SW480 (cell line): ENCODE data around the gene UBASH3A.

ENCODE experiments used
- DNase-seq: peaks from one replicate; pipeline ENCODE4 v3.0.0-alpha.2; 2016; ENCODE audit warnings: low spot score

Gene UBASH3A

GRCh38 chr21:42451941-42452340 lies 48.2 kb downstream of the UBASH3A start:
- DNase-seq: no peak

GRCh38 chr21:42452401-42453223 lies 48.9 kb downstream of the UBASH3A start:
- no peak for DNase-seq

- no peak for DNase-seq
Measured at GRCh38 chr21:42453224-42453985, 49.7 kb downstream of the UBASH3A start.

- no peak for DNase-seq
Measured at GRCh38 chr21:42453986-42454570, 50.4 kb downstream of the UBASH3A start.

GRCh38 chr21:42454786-42455185 lies 51.1 kb downstream of the UBASH3A start:
- DNase-seq: no peak

GRCh38 chr21:42455196-42455595 lies 51.5 kb downstream of the UBASH3A start:
- DNase-seq: no peak

- no peak for DNase-seq
Measured at GRCh38 chr21:42455754-42456440, 52.2 kb downstream of the UBASH3A start.

- peak; percentile 65 for DNase-seq
Measured at GRCh38 chr21:42456457-42456856, 52.8 kb downstream of the UBASH3A start.

GRCh38 chr21:42459082-42459460 lies 55.4 kb downstream of the UBASH3A start:
- DNase-seq: no peak

- DNase-seq: no peak
Measured at GRCh38 chr21:42459546-42460215, 56.0 kb downstream of the UBASH3A start.

- DNase-seq: peak; percentile 96
Measured at GRCh38 chr21:42460391-42461184, 56.9 kb downstream of the UBASH3A start.

- DNase-seq: no peak
Measured at GRCh38 chr21:42461185-42461520, 57.5 kb downstream of the UBASH3A start.

- peak; percentile 47 for DNase-seq
Measured at GRCh38 chr21:42461881-42462877, 58.5 kb downstream of the UBASH3A start.

- DNase-seq: peak; percentile 65
Measured at GRCh38 chr21:42463861-42464515, 60.3 kb downstream of the UBASH3A start.

- peak; percentile 30 for DNase-seq
Measured at GRCh38 chr21:42465008-42465802, 61.5 kb downstream of the UBASH3A start.

- no peak for DNase-seq
Measured at GRCh38 chr21:42465803-42466127, 62.1 kb downstream of the UBASH3A start.

- no peak for DNase-seq
Measured at GRCh38 chr21:42466700-42467099, 63.0 kb downstream of the UBASH3A start.

GRCh38 chr21:42467140-42467983 lies 63.7 kb downstream of the UBASH3A start:
- DNase-seq: peak; percentile 92
